ENCODE data around the gene ACSM6. TPM values are rescaled to one million over a fixed set of nuclear protein-coding genes. Genes with fewer than 3 reads are reported as not detected.
A peak's percentile ranks its signal among the peaks of the same experiment; 100 is the strongest.
"Not testable (repeated sequence)": the region's sequence is repeated elsewhere in the genome, so short reads cannot be mapped to it uniquely, and the experiment has no call there.

ACSM6 gene
- total RNA-seq, 2 experiments from 2014 or later: not detected

DNA sequence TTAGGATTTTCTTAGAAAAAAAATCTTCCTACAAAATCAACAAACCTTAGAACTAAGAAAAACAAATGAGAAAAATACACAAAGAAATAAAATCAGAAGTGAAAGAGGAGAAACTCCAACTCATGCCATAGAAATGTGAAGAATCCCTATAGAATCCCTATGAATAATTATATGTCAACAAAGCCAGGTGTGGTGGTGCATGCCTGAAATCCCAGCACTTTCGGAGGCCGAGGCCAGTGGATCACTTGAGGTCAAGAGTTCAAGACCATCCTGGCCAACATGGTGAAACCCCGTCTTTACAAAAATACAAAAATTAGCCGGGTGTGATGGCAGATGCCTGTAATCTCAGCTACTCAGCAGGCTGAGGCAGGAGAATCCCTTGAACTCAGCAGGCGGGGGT is 27.1 kb downstream of the ACSM6 start:
- DNase-seq: no peak
- intact Hi-C loops (cut with micrococcal nuclease): no loop called here
- Mint-ChIP-seq H3K9me3 (no peaks in the 10 kb centered on the region), H3K4me1 (ENCODE audit: low read depth) (no peaks in the 10 kb centered on the region), H3K27me3 (no peaks in the 10 kb centered on the region), H3K4me3 (no peak overlapping the region), H3K27ac (no peak overlapping the region), H3K36me3 (no peaks in the 10 kb centered on the region)
- ChIA-PET POLR2A (no interaction called here), CTCF (no interaction called here)

DNA sequence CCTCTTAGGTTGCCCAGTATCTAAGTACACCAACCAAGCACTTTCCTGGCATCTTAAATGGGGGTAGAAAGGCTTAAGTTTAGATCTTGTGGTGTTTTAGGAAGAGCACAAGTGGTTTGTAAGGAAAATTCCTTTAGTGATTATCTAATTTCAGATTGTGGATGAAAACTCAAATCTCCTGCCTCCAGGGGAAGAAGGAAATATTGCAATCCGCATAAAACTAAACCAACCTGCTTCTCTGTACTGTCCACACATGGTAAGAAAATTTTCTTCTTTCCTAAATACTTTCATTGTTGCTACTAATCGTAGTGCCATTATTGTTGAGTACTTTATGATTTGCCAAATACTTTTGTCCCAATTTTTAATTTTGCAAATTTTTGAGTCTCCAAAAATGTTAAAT is 31.1 kb downstream of the ACSM6 start:
- intact Hi-C loops (cut with micrococcal nuclease): no loop called here

GRCh38 chr10:95228934-95229723 is 35.1 kb downstream of the ACSM6 start:
- H3K36me3 Mint-ChIP-seq; CTCF ChIA-PET; H3K4me3 Mint-ChIP-seq; H3K27ac Mint-ChIP-seq; intact Hi-C loops (cut with micrococcal nuclease); DNase-seq; POLR2A ChIA-PET; H3K9me3 Mint-ChIP-seq: not testable (repeated sequence)
- Mint-ChIP-seq H3K27me3 (peaks cover 22% of the 10 kb centered on the region), H3K4me1 (ENCODE audit: low read depth) (peaks cover 11% of the 10 kb centered on the region)

More for the DNA sequence above, 31.1 kb downstream of the ACSM6 start:
- no peaks in the 10 kb centered on the region for H3K4me1 Mint-ChIP-seq (ENCODE audit: low read depth)
- H3K9me3 Mint-ChIP-seq: no peaks in the 10 kb centered on the region
- no peaks in the 10 kb centered on the region for H3K36me3 Mint-ChIP-seq
- POLR2A ChIA-PET: no interaction called here
- no peak overlapping the region for H3K27ac Mint-ChIP-seq
- DNase-seq: no peak
- CTCF ChIA-PET: no interaction called here
- no peak overlapping the region for H3K4me3 Mint-ChIP-seq
- peaks cover 7% of the 10 kb centered on the region for H3K27me3 Mint-ChIP-seq

- POLR2A ChIA-PET: no interaction called here
- Mint-ChIP-seq H3K36me3 (peaks cover 5% of the 10 kb centered on the region), H3K9me3 (no peaks in the 10 kb centered on the region), H3K27ac (no peak overlapping the region), H3K4me1 (ENCODE audit: low read depth) (peaks cover 12% of the 10 kb centered on the region), H3K27me3 (peaks cover 22% of the 10 kb centered on the region), H3K4me3 (peak overlapping the region; percentile 70)
- no peak for DNase-seq
- intact Hi-C loops (cut with micrococcal nuclease): no loop called here
- CTCF ChIA-PET: interaction anchor here (1.2 kb wide), 1 partner anchor 13 kb away, joined by 9 read pairs; no protein-coding TSS in a partner anchor
Observed at GRCh38 chr10:95229724-95230627, 35.9 kb downstream of the ACSM6 start.

DNA sequence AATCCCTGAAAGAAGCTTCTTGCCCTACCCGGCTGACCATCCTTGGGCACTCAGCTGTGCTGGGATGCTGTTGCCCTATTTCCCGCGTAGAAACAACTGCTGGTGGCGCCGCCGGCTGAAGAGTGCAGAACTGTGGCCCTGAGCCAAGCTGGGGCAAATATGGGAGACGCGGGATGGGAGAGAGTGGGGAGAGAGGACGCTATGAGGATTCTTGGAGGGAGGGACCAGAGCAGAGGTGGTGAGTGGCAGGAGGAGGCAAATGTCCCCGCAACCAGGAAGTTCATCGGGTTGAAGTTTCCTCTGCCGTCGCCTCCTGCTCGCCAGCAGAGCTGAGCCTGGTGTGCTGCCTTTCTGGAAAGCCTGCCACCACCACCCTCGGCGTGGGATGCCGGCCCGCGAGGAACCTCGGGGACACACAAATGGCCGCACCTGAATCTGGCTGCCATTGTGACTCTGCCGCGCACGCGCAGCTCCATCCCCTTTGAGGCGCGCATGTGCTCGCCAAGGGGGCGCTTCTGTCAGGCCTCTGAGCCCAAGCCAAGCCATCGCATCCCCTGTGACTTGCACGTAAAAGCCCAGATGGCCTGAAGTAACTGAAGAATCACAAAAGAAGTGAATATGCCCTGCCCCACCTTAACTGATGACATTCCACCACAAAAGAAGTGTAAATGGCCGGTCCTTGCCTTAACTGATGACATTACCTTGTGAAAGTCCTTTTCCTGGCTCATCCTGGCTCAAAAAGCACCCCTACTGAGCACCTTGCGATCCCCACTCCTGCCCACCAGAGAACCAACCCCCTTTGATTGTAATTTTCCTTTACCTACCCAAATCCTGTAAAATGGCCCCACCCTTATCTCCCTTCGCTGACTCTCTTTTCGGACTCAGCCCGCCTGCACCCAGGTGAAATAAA is 36.9 kb downstream of the ACSM6 start:
- H3K4me1 Mint-ChIP-seq (ENCODE audit: low read depth): peaks cover 22% of the 10 kb centered on the region
- H3K27ac Mint-ChIP-seq; H3K9me3 Mint-ChIP-seq; intact Hi-C loops (cut with micrococcal nuclease); POLR2A ChIA-PET; H3K36me3 Mint-ChIP-seq: not testable (repeated sequence)
- H3K4me3 Mint-ChIP-seq: peak overlapping the region; percentile 70
- peak; percentile 52 for DNase-seq
- CTCF ChIA-PET: interaction anchor here (1.2 kb wide), 1 partner anchor 12 kb away, joined by 9 read pairs; no protein-coding TSS in a partner anchor
- peaks cover 22% of the 10 kb centered on the region for H3K27me3 Mint-ChIP-seq

- H3K36me3 Mint-ChIP-seq: peaks cover 5% of the 10 kb centered on the region
Observed at GRCh38 chr10:95233377-95234034, 39.5 kb downstream of the ACSM6 start.

DNA sequence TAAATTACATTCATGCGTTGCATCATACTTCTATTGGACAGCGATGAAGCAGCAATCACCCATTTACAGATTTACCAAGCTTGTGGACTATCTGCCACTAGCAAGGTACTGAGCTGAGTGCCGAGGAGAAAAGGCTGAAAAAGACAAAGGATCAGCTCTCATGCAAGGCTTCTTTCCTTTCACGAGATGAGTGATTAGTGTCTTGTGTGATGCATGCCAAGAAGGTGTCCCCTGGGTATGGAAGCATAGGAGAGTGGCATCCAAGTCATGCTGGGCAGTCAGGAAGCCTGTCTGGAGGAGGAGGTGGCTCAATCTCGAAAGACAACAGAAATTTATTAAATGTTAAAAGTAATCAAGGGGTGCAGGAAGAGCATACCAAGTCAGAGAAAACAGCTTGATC is 40.9 kb downstream of the ACSM6 start:
- Mint-ChIP-seq H3K4me1 (ENCODE audit: low read depth) (peaks cover 37% of the 10 kb centered on the region), H3K27me3 (peaks cover 23% of the 10 kb centered on the region), H3K36me3 (peaks cover 5% of the 10 kb centered on the region), H3K9me3 (no peaks in the 10 kb centered on the region), H3K27ac (no peak overlapping the region), H3K4me3 (no peak overlapping the region)
- POLR2A ChIA-PET: interaction anchor here (0.7 to 1.0 kb wide), 2 partner anchors 10 to 1528 kb away, joined by 3 to 4 read pairs; no protein-coding TSS in a partner anchor
- intact Hi-C loops (cut with micrococcal nuclease): loop anchor here (5.0 kb wide), 3 partner anchors 57 to 688 kb away; partner anchors contain the start of genes HELLS and PDLIM1
- DNase-seq: no peak
- CTCF ChIA-PET: interaction anchor here (0.6 to 3.0 kb wide), 5 partner anchors 8 to 127 kb away, joined by 3 to 16 read pairs (median 11); no protein-coding TSS in a partner anchor

More at GRCh38 chr10:95233377-95234034, 39.5 kb downstream of the ACSM6 start:
- ChIA-PET POLR2A (no interaction called here), CTCF (interaction anchor here (1.2 to 2.7 kb wide), 3 partner anchors 10 to 130 kb away, joined by 3 to 20 read pairs (median 16); no protein-coding TSS in a partner anchor)
- peaks cover 25% of the 10 kb centered on the region for H3K27me3 Mint-ChIP-seq
- no peaks in the 10 kb centered on the region for H3K9me3 Mint-ChIP-seq
- peaks cover 37% of the 10 kb centered on the region for H3K4me1 Mint-ChIP-seq (ENCODE audit: low read depth)
- intact Hi-C loops (cut with micrococcal nuclease): no loop called here
- no peak for DNase-seq
- H3K4me3 Mint-ChIP-seq: no peak overlapping the region
- no peak overlapping the region for H3K27ac Mint-ChIP-seq

- Mint-ChIP-seq H3K27ac (peak overlapping the region; percentile 88), H3K36me3 (peaks cover 5% of the 10 kb centered on the region)
Observed at GRCh38 chr10:95235676-95236067, 41.6 kb downstream of the ACSM6 start.

GRCh38 chr10:95236068-95236903 is 42.2 kb downstream of the ACSM6 start:
- Mint-ChIP-seq H3K4me3 (peak overlapping the region; percentile 16), H3K9me3 (no peaks in the 10 kb centered on the region), H3K36me3 (peaks cover 2% of the 10 kb centered on the region), H3K4me1 (ENCODE audit: low read depth) (peaks cover 27% of the 10 kb centered on the region), H3K27me3 (peaks cover 12% of the 10 kb centered on the region), H3K27ac (peak overlapping the region; percentile 88)
- intact Hi-C loops (cut with micrococcal nuclease): loop anchor here (1.0 to 5.0 kb wide), 7 partner anchors 9 to 689 kb away; partner anchors contain the start of genes HELLS and PDLIM1
- DNase-seq: peak; percentile 38
- POLR2A ChIA-PET: no interaction called here
- CTCF ChIA-PET: interaction anchor here (2.0 to 3.0 kb wide), 2 partner anchors 10 to 53 kb away, joined by 11 to 13 read pairs; no protein-coding TSS in a partner anchor

More at GRCh38 chr10:95235676-95236067, 41.6 kb downstream of the ACSM6 start:
- Mint-ChIP-seq H3K4me1 (ENCODE audit: low read depth) (peaks cover 33% of the 10 kb centered on the region), H3K9me3 (no peaks in the 10 kb centered on the region), H3K27me3 (peaks cover 16% of the 10 kb centered on the region), H3K4me3 (no peak overlapping the region)
- ChIA-PET CTCF (interaction anchor here (2.0 to 3.0 kb wide), 2 partner anchors 10 to 52 kb away, joined by 11 to 13 read pairs; no protein-coding TSS in a partner anchor), POLR2A (interaction anchor here (1.0 kb wide), 1 partner anchor 10 kb away, joined by 4 read pairs; no protein-coding TSS in a partner anchor)
- intact Hi-C loops (cut with micrococcal nuclease): loop anchor here (1.0 to 5.0 kb wide), 7 partner anchors 10 to 688 kb away; partner anchors contain the start of genes HELLS and PDLIM1
- DNase-seq: no peak
